Mesendoderm (in vitro differentiated cells): ENCODE data around the gene GPR17.

Source experiments
- DNase-seq: peaks from one replicate; pipeline ENCODE4 v3.0.0; 2013
- H2AK5ac ChIP-seq: 2 replicates; pipeline ENCODE4 v1.6.1; 2013; ENCODE audit warnings: low read length, inconsistent platforms
- H2BK120ac ChIP-seq: 2 replicates; pipeline ENCODE4 v1.6.1; 2013; ENCODE audit warnings: low read depth, mild to moderate bottlenecking, low read length, moderate library complexity, mixed read lengths
- H2BK15ac ChIP-seq: replicated peaks from 2 replicates; pipeline ENCODE4 v1.6.1; 2013; ENCODE audit warnings: low read depth, mild to moderate bottlenecking, moderate library complexity
- H2BK5ac ChIP-seq: 2 replicates; pipeline ENCODE4 v1.6.1; 2013; ENCODE audit warnings: low read length, inconsistent platforms
- H3K18ac ChIP-seq: 2 replicates; pipeline ENCODE4 v1.6.1; 2013; ENCODE audit warnings: mild to moderate bottlenecking, low read length, mixed read lengths
- H3K23ac ChIP-seq: one replicate; pipeline ENCODE4 v1.6.1; 2013; ENCODE audit warnings: low read length
- H3K27ac ChIP-seq: 2 replicates; pipeline ENCODE4 v1.5.1; 2013; ENCODE audit warnings: low read depth, mild to moderate bottlenecking, inconsistent platforms, low read length, moderate library complexity
- H3K27me3 ChIP-seq: 2 replicates; pipeline ENCODE4 v1.6.1; 2013; ENCODE audit warnings: low read length, control low read depth, mild to moderate bottlenecking, inconsistent platforms; ENCODE audit not compliant: insufficient read depth, poor library complexity
- H3K36me3 ChIP-seq: 2 replicates; pipeline ENCODE4 v1.6.1; 2013; ENCODE audit warnings: low read length, inconsistent platforms; ENCODE audit not compliant: control insufficient read depth, insufficient read depth
- H3K4ac ChIP-seq: one replicate; pipeline ENCODE4 v1.6.1; 2013; ENCODE audit warnings: low read depth, mild to moderate bottlenecking, low read length, moderate library complexity
- H3K4me1 ChIP-seq: 2 replicates; pipeline ENCODE4 v1.6.1; 2013; ENCODE audit warnings: low read depth, low read length, inconsistent platforms; ENCODE audit not compliant: control insufficient read depth
- H3K4me2 ChIP-seq: 2 replicates; pipeline ENCODE4 v1.6.1; 2013; ENCODE audit warnings: low read length
- H3K4me3 ChIP-seq: 2 replicates; pipeline ENCODE4 v1.5.1; 2013; ENCODE audit warnings: mild to moderate bottlenecking, low read length
- H3K56ac ChIP-seq: one replicate; pipeline ENCODE4 v1.6.1; 2013; ENCODE audit warnings: low read length
- H3K79me1 ChIP-seq: 2 replicates; pipeline ENCODE4 v1.6.1; 2013; ENCODE audit warnings: low read length, inconsistent platforms
- H3K79me2 ChIP-seq: 2 replicates; pipeline ENCODE4 v1.6.1; 2013; ENCODE audit warnings: mild to moderate bottlenecking, low read length; ENCODE audit not compliant: control insufficient read depth, insufficient read depth
- H3K9ac ChIP-seq: 2 replicates; pipeline ENCODE4 v1.6.1; 2013; ENCODE audit warnings: low read length, inconsistent platforms
- H4K5ac ChIP-seq: one replicate; pipeline ENCODE4 v1.6.1; 2013; ENCODE audit warnings: low read length
- H4K8ac ChIP-seq: one replicate; pipeline ENCODE4 v1.6.1; 2013; ENCODE audit warnings: low read depth, mild to moderate bottlenecking, control low read depth, low read length, moderate library complexity
- WGBS: extraction: QIAGEN DNeasy Blood & Tissue Kit; methylation state at CpG from one replicate; pipeline ENCODE4 v1.1.7; 2013; ENCODE audit warnings: low lambda C conversion rate, missing lambda C conversion rate; ENCODE audit not compliant: insufficient coverage; ENCODE audit errors: extremely low coverage; 5-methylcytosine and 5-hydroxymethylcytosine counted together

The GPR17 gene

DNA sequence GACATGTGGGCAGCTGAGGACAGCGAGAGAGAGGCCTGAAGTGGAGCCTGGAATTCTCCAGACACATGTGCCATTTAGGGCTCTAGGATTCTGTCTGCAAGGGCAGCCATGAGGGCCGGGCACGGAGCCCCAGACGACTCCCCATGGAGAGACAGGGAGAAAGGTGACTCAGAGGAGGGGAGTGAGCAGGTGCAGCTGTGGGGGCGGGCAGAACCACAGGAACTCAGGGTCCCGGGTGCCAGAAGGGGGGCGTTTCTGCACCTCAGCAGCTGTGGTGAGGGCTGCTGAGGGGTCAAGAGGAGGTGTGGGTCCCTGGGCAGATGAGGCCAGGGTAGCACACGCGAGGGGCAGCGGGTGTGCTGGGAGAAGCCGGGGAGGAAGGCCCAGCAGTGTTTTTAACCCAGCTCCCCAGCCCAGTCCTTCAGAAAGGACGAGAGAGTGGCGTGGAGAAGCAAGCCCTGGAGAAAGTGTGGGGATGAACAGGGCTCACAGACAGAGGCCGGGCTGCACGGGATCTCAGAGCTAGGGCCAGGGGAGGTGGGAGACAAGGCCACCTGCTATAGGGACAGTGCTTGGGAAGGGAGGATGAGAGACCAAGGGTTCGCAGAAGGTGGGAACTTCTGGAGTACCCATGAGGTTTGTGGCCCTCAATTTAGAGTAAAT is 7.6 kb downstream of the GPR17 start:
- WGBS, result no CpG with 5 or more reads among the region's 16 CpGs
- H3K4me3 ChIP-seq, result no peak overlapping the region

DNA sequence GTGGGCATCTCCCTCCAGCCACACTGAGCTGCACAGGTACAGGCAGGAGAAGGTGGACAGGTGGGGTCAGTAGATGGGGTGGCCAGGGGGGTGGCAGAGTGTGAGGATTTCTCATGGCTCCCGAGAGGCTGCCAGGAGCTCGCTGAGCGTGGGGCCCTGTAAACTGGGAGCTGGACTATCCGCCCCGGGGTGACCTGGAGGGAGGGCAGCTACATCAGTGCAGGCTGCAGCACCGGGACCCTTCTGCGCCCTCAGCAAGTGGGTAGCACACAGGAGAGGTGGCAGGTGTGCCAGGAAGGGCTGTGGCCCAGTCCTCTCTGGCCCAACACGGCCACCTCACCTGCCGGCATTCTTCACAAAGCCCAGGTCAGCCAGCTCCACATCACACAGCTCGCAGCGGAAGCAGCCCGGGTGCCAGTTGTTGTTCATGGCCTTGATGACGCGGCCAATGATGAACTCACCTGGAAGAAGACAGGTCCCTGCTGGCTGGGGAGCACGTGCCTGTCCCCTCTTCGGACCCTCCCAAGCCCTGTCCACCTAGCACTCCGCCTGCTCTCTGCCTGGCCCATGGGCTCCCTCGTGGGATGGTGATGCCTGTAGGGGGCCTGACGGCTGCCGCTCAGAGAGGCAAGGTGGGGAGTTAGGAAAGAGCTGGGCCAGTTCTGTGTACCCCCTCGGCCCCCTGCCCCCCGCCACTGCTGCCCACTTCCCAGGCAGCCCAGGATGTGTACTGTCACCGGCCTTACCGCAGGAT is 8.3 kb downstream of the GPR17 start:
- H2BK15ac ChIP-seq, result no peak overlapping the region
- H2BK120ac ChIP-seq, result no peak overlapping the region
- H3K27me3 ChIP-seq, result no peaks in the 10 kb centered on the region
- no peak overlapping the region for H3K9ac ChIP-seq
- H3K4me3 ChIP-seq, result no peak overlapping the region
- H2BK5ac ChIP-seq, result no peak overlapping the region
- no CpG with 5 or more reads among the region's 24 CpGs for WGBS
- H3K36me3 ChIP-seq, result no peaks in the 10 kb centered on the region
- no peak overlapping the region for H4K8ac ChIP-seq
- no peak overlapping the region for H3K27ac ChIP-seq
- no peak overlapping the region for H3K56ac ChIP-seq
- H4K5ac ChIP-seq, result no peak overlapping the region
- no peak overlapping the region for H3K23ac ChIP-seq
- H3K4me1 ChIP-seq, result no peaks in the 10 kb centered on the region
- H3K4ac ChIP-seq, result no peak overlapping the region
- H3K4me2 ChIP-seq, result no peak overlapping the region
- DNase-seq, result no peak
- no peaks in the 10 kb centered on the region for H3K79me2 ChIP-seq
- H3K79me1 ChIP-seq, result no peaks in the 10 kb centered on the region
- H2AK5ac ChIP-seq, result no peak overlapping the region
- no peak overlapping the region for H3K18ac ChIP-seq

More for the DNA sequence above, 7.6 kb downstream of the GPR17 start:
- H2BK5ac ChIP-seq, result no peak overlapping the region
- H3K4me2 ChIP-seq, result no peak overlapping the region
- no peaks in the 10 kb centered on the region for H3K27me3 ChIP-seq
- H3K4ac ChIP-seq, result no peak overlapping the region
- no peaks in the 10 kb centered on the region for H3K79me1 ChIP-seq
- no peak overlapping the region for H3K18ac ChIP-seq
- H2AK5ac ChIP-seq, result no peak overlapping the region
- H4K5ac ChIP-seq, result no peak overlapping the region
- no peak overlapping the region for H2BK15ac ChIP-seq
- no peak overlapping the region for H3K23ac ChIP-seq
- H3K56ac ChIP-seq, result no peak overlapping the region
- no peak overlapping the region for H2BK120ac ChIP-seq
- no peak for DNase-seq
- H3K27ac ChIP-seq, result no peak overlapping the region
- no peaks in the 10 kb centered on the region for H3K36me3 ChIP-seq
- H3K79me2 ChIP-seq, result no peaks in the 10 kb centered on the region
- H3K4me1 ChIP-seq, result no peaks in the 10 kb centered on the region
- no peak overlapping the region for H3K9ac ChIP-seq
- no peak overlapping the region for H4K8ac ChIP-seq

DNA sequence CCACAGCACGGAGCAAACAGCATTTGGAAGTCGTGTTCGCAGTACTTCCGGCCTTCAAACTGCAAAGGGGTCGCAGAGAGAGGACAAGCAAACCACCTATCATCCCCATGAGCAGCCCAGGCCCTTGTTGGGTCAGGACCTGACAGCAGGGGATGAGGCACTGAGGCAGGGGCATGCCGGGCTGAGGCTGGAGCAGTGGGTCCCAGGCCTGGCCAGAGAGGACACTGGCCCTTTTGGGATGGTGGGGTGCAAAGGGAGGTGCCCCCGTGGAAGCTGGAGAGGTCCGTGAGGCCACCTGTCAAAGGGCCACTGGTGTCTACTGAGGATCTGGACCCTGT is 8.9 kb downstream of the GPR17 start:
- H4K8ac ChIP-seq, result no peak overlapping the region
- H3K56ac ChIP-seq, result no peak overlapping the region
- no peaks in the 10 kb centered on the region for H3K79me2 ChIP-seq
- H3K4me1 ChIP-seq, result no peaks in the 10 kb centered on the region
- no peaks in the 10 kb centered on the region for H3K36me3 ChIP-seq
- H3K4me2 ChIP-seq, result no peak overlapping the region
- no peak overlapping the region for H3K27ac ChIP-seq
- H3K4ac ChIP-seq, result no peak overlapping the region
- H3K18ac ChIP-seq, result no peak overlapping the region
- no peaks in the 10 kb centered on the region for H3K79me1 ChIP-seq
- H2BK120ac ChIP-seq, result no peak overlapping the region
- no peak overlapping the region for H4K5ac ChIP-seq
- no peak overlapping the region for H2BK5ac ChIP-seq
- no peak for DNase-seq
- no peak overlapping the region for H3K4me3 ChIP-seq
- H2BK15ac ChIP-seq, result no peak overlapping the region
- WGBS, result no CpG with 5 or more reads among the region's 8 CpGs
- H2AK5ac ChIP-seq, result no peak overlapping the region
- H3K23ac ChIP-seq, result no peak overlapping the region
- H3K27me3 ChIP-seq, result no peaks in the 10 kb centered on the region
- no peak overlapping the region for H3K9ac ChIP-seq

DNA sequence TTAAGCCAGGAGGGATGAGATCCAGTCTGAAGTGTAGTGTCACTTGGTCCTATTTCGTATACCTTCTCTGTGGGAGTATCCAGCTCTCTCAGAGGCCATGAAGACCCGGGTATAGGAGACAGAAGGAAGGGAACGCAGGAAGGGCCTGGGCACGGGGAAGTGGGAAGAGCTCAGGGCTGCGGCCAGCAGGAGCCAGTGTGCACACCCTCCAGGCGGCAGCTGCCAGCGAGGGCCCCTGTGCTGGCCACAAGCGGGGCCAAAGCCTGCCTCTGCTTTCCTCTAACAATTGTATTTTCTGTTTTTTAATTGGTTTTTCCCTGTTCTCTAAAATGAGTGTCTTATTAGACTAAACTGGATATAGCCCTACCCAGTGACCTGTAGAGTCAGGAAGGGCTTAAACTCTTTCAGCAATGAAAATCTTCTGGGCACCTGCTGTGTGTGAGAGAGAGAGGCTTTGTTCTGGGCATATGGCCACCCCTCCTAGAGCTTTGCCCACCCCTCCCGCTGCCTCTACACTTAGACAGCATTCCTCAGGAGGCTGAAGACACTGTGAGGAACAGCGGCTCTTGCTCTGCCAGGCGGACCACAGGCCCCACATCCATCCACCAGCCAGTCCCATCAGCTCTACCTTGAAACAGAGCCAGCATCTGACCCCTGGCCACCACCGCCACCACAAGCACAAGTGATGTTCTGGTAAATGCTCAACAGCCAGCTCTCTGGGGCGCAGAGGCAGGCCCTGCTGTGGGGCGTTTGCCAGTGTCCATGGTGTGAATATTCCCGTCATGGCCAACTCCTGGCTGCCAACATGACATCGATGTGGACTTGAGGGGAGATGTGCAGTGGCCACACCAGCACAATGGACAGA is 9.5 kb downstream of the GPR17 start:
- no peaks in the 10 kb centered on the region for H3K36me3 ChIP-seq
- no peak overlapping the region for H3K56ac ChIP-seq
- no peak overlapping the region for H3K27ac ChIP-seq
- H4K8ac ChIP-seq, result no peak overlapping the region
- no peak overlapping the region for H4K5ac ChIP-seq
- H3K27me3 ChIP-seq, result no peaks in the 10 kb centered on the region
- no peak overlapping the region for H3K9ac ChIP-seq
- no peak overlapping the region for H3K4me3 ChIP-seq
- WGBS, result no CpG with 5 or more reads among the region's 16 CpGs
- H3K79me2 ChIP-seq, result no peaks in the 10 kb centered on the region
- H2BK5ac ChIP-seq, result no peak overlapping the region
- no peak overlapping the region for H2BK15ac ChIP-seq
- no peak overlapping the region for H3K18ac ChIP-seq
- no peak for DNase-seq
- H3K4me2 ChIP-seq, result no peak overlapping the region
- H2AK5ac ChIP-seq, result no peak overlapping the region
- H3K4me1 ChIP-seq, result no peaks in the 10 kb centered on the region
- no peak overlapping the region for H3K23ac ChIP-seq
- no peak overlapping the region for H3K4ac ChIP-seq
- no peak overlapping the region for H2BK120ac ChIP-seq
- H3K79me1 ChIP-seq, result no peaks in the 10 kb centered on the region

DNA sequence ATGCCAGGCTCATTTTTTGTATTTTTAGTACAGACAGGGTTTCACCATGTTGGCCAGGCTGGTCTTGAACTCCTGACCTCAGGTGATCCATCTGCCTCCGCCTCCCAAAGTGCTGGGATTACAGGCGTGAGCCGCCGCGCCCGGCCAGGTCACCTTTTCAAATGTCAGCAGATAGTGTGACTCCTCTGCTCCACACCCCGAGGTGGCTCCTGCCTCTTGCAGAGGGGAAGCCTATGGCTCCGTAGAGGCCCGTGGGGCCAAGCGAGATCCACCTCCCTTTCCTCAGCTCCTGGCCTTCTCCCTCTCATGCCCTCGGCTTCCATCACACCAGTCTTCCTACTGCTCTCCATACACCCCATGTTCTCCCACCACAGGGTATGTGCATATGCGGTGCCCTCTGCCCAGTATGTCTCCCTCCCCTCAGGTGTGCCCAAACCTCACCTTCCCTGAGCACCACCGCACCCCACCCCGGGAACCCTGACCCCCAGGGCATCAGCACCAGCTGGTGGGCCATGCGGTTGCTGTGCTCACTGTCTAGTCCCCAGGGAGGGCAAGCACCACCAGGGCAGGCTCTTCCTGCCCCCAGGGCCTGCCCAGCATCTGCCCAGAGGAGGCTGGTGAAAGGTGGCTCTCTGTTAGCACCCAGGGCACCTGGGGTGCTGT is 10.7 kb downstream of the GPR17 start:
- no peaks in the 10 kb centered on the region for H3K79me1 ChIP-seq
- no peaks in the 10 kb centered on the region for H3K36me3 ChIP-seq
- H2BK15ac ChIP-seq, result no peak overlapping the region
- H2BK120ac ChIP-seq, result no peak overlapping the region
- H3K4me1 ChIP-seq, result no peaks in the 10 kb centered on the region
- no peak overlapping the region for H3K4me2 ChIP-seq
- no peak overlapping the region for H4K5ac ChIP-seq
- DNase-seq, result no peak
- no peak overlapping the region for H3K27ac ChIP-seq
- no peak overlapping the region for H3K23ac ChIP-seq
- no peaks in the 10 kb centered on the region for H3K79me2 ChIP-seq
- no peak overlapping the region for H3K18ac ChIP-seq
- H3K4ac ChIP-seq, result no peak overlapping the region
- H3K9ac ChIP-seq, result no peak overlapping the region
- H2AK5ac ChIP-seq, result no peak overlapping the region
- no peak overlapping the region for H3K4me3 ChIP-seq
- H3K27me3 ChIP-seq, result no peaks in the 10 kb centered on the region
- no peak overlapping the region for H3K56ac ChIP-seq
- no peak overlapping the region for H2BK5ac ChIP-seq
- no peak overlapping the region for H4K8ac ChIP-seq
- no CpG with 5 or more reads among the region's 15 CpGs for WGBS
